MCF 10A (cell line): ENCODE measurements around the gene AFDN. TPM values are rescaled to one million over a fixed set of nuclear protein-coding genes. Genes with fewer than 3 reads are reported as not detected.

ENCODE experiments used
- BruUV-seq: library from RNA; stranded (reverse); fragments of 400-500 nt; replicated peaks from 2 replicates; lab custom pipeline; 2021; lab: Mats Ljungman, UMichigan
- CTCF ChIA-PET: fragments of 300-600 bp; sonication (Branson Sonifier 250); formaldehyde crosslinking; extraction: SDS; loops from one replicate; lab custom pipeline; 2021; ENCODE audit warnings: antibody characterized with exemption, inconsistent platforms; lab: Yijun Ruan, JAX
- POLR2A ChIA-PET: fragments of 300-600, 350-650 bp; sonication (Branson Sonifier 250); formaldehyde crosslinking; extraction: SDS; loops from one replicate; lab custom pipeline; 2020; ENCODE audit warnings: antibody characterized with exemption, inconsistent platforms; lab: Yijun Ruan, JAX
- DNase-seq: peaks from one replicate; pipeline ENCODE4 v3.0.0-alpha.2; 2018; ENCODE audit not compliant: unreplicated experiment
- H3K27ac Mint-ChIP-seq: one replicate; pipeline ENCODE4 v1.8.0; 2022; ENCODE audit warnings: mild to moderate bottlenecking, low read depth, mixed read lengths; ENCODE audit not compliant: unreplicated experiment
- H3K27me3 Mint-ChIP-seq: one replicate; pipeline ENCODE4 v1.8.0; 2022; ENCODE audit warnings: mixed read lengths; ENCODE audit not compliant: insufficient read depth, unreplicated experiment
- H3K36me3 Mint-ChIP-seq: one replicate; pipeline ENCODE4 v1.8.0; 2022; ENCODE audit warnings: mild to moderate bottlenecking, moderate library complexity, mixed read lengths; ENCODE audit not compliant: insufficient read depth, unreplicated experiment
- H3K4me1 Mint-ChIP-seq: one replicate; pipeline ENCODE4 v1.8.0; 2022; ENCODE audit warnings: mixed read lengths; ENCODE audit not compliant: insufficient read depth, unreplicated experiment
- H3K4me3 Mint-ChIP-seq: one replicate; pipeline ENCODE4 v1.8.0; 2022; ENCODE audit warnings: mild to moderate bottlenecking, moderate library complexity, mixed read lengths; ENCODE audit not compliant: unreplicated experiment
- H3K9me3 Mint-ChIP-seq: one replicate; pipeline ENCODE4 v1.8.0; 2022; ENCODE audit warnings: mixed read lengths; ENCODE audit not compliant: unreplicated experiment
- CTCF ChIP-seq: fragments of 200-600 bp; IDR thresholded peaks from one replicate; pipeline ENCODE4 v1.8.0; 2022; ENCODE audit warnings: antibody characterized with exemption, mild to moderate bottlenecking; ENCODE audit not compliant: unreplicated experiment
- intact Hi-C: fragments of 100-400 bp; cut with micrococcal nuclease; formaldehyde crosslinking; loops from 2 replicates; pipeline ENCODE4 v1.14.1; 2022
- total RNA-seq: library from RNA; stranded (reverse); gene quantifications from 2 replicates; pipeline ENCODE4 v1.2.3, GENCODE V29; 2022

The AFDN gene
- total RNA-seq, 1 experiment from 2014 or later = 115 TPM

GRCh38 chr6:167913699-167914098 lies 87.0 kb downstream of the AFDN start:
- Mint-ChIP-seq H3K27ac (no peak overlapping the region), H3K36me3 (peaks cover 65% of the 10 kb centered on the region), H3K4me3 (no peak overlapping the region), H3K9me3 (no peaks in the 10 kb centered on the region), H3K4me1 (no peaks in the 10 kb centered on the region), H3K27me3 (no peaks in the 10 kb centered on the region)
- POLR2A ChIA-PET = no interaction called here
- no TSS peak for BruUV-seq
- TF ChIP-seq CTCF = no peak
- DNase-seq = no peak
- CTCF ChIA-PET = interaction anchor here (0.5 kb wide), 1 partner anchor 38 kb away, joined by 3 read pairs; no protein-coding TSS in a partner anchor
- intact Hi-C loops = no loop called here

- Mint-ChIP-seq H3K4me1 (no peaks in the 10 kb centered on the region), H3K4me3 (no peak overlapping the region), H3K9me3 (no peaks in the 10 kb centered on the region), H3K36me3 (peaks cover 77% of the 10 kb centered on the region), H3K27ac (no peak overlapping the region), H3K27me3 (no peaks in the 10 kb centered on the region)
- no peak for DNase-seq
- ChIA-PET POLR2A (no interaction called here), CTCF (no interaction called here)
- intact Hi-C loops = no loop called here
- TF ChIP-seq CTCF = no peak
- BruUV-seq = no TSS peak
Observed at GRCh38 chr6:167915139-167915538, 88.4 kb downstream of the AFDN start.

GRCh38 chr6:167917551-167918154 lies 90.9 kb downstream of the AFDN start:
- Mint-ChIP-seq H3K36me3 (peaks cover 64% of the 10 kb centered on the region), H3K4me1 (no peaks in the 10 kb centered on the region), H3K27me3 (no peaks in the 10 kb centered on the region), H3K9me3 (no peaks in the 10 kb centered on the region), H3K27ac (no peak overlapping the region), H3K4me3 (no peak overlapping the region)
- intact Hi-C loops = no loop called here
- CTCF ChIA-PET = interaction anchor here (1.3 kb wide), 1 partner anchor 15 kb away, joined by 3 read pairs; no protein-coding TSS in a partner anchor
- TF ChIP-seq CTCF = no peak
- no peak for DNase-seq
- no TSS peak for BruUV-seq
- POLR2A ChIA-PET = no interaction called here

GRCh38 chr6:167918548-167919278 lies 92.0 kb downstream of the AFDN start:
- no peak for DNase-seq
- CTCF ChIA-PET = interaction anchor here (0.6 to 1.3 kb wide), 3 partner anchors 10 to 305 kb away, joined by 3 read pairs; no protein-coding TSS in a partner anchor
- Mint-ChIP-seq H3K27ac (no peak overlapping the region), H3K27me3 (no peaks in the 10 kb centered on the region), H3K9me3 (no peaks in the 10 kb centered on the region), H3K36me3 (peaks cover 64% of the 10 kb centered on the region), H3K4me1 (no peaks in the 10 kb centered on the region), H3K4me3 (no peak overlapping the region)
- BruUV-seq = no TSS peak
- intact Hi-C loops = no loop called here
- POLR2A ChIA-PET = interaction anchor here (0.6 kb wide), 1 partner anchor 76 kb away, joined by 4 read pairs; no protein-coding TSS in a partner anchor
- TF ChIP-seq CTCF = no peak
